Measurements from ENCODE around the gene ERH.

GRCh38 chr14:69349091-69349777 is 48.9 kb downstream of the ERH start:
- TF ChIP-seq POLR2A (IDR thresholded peaks at IDR 0.05) = no peak
- TF ChIP-seq CTCF (IDR thresholded peaks at IDR 0.05) = no peak
